Type B pancreatic cell (in vitro differentiated cells): Measurements from ENCODE around the gene CCRL2. TPM values are rescaled to one million over a fixed set of nuclear protein-coding genes. Genes with fewer than 3 reads are reported as not detected.
A peak's percentile ranks its signal among the peaks of the same experiment; 100 is the strongest.

Source experiments
- DNase-seq: peaks from one replicate; pipeline ENCODE4 v3.0.0; 2021; ENCODE audit warnings: mixed read lengths; ENCODE audit not compliant: unreplicated experiment; ENCODE audit errors: extremely low spot score
- H3K27ac Mint-ChIP-seq: 2 replicates; pipeline ENCODE4 v1.8.0; 2021; ENCODE audit warnings: mild to moderate bottlenecking, mixed read lengths
- H3K27me3 Mint-ChIP-seq: 2 replicates; pipeline ENCODE4 v1.8.0; 2021; ENCODE audit warnings: mixed read lengths
- H3K36me3 Mint-ChIP-seq: 2 replicates; pipeline ENCODE4 v1.8.0; 2021; ENCODE audit warnings: mixed read lengths
- H3K4me1 Mint-ChIP-seq: one replicate; pipeline ENCODE4 v1.8.0; 2021; ENCODE audit warnings: mixed read lengths; ENCODE audit not compliant: unreplicated experiment
- H3K4me3 Mint-ChIP-seq: 2 replicates; pipeline ENCODE4 v1.8.0; 2021; ENCODE audit warnings: mild to moderate bottlenecking, mixed read lengths
- H3K9me3 Mint-ChIP-seq: 2 replicates; pipeline ENCODE4 v1.8.0; 2021; ENCODE audit warnings: mixed read lengths
- total RNA-seq: library from RNA; stranded (reverse); gene quantifications from 2 replicates; pipeline ENCODE4 v1.2.1, GENCODE V29; 2021; ENCODE audit warnings: low replicate concordance
- TF ChIP-seq, protein P1 (sequence below): fragments of 200-600 bp; sonication (generic); conservative IDR thresholded peaks from 2 replicates; pipeline ENCODE4 v1.5.0; 2021; ENCODE audit warnings: antibody characterized with exemption, mild to moderate bottlenecking

The CCRL2 gene
- total RNA-seq, 1 donor from 2014 or later = 0.34 TPM

DNA sequence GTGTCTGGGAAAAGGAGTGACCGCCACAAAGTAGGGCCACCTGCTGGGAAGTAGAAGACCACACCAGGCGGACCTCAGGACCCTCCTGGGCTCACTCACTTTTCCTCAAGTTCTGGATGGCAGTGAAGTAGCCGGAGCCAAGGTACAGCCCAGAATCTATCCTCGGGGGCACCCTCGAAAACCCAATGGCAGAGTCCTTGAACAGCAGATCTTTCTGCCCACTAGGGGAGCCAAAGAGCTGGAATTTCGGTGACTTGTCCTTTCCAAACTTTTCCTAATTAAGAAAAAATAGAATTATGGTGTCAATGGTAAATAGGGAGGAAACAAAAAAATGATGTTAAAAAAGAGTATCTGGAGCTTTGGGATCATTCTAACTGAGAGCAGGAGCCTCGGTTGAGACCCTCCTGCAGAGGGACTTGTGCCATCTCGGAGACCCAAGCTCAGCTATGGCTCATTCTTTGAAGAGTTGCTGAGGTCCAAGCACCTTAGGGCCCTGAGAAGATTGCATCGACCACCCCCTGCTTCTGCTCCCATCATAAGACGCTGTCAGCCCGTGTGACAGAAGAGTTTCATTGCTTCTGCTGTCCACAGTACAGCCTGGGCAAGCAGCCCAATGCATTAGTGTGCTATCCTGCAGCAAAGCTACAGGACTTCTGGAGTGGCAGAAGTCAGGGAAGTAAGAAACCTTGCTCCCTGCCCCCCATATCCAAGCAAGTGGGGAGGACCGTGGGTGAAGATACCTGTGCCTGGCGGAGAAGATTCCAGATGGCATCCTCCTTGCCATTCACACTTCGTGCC, 42.9 kb downstream of the CCRL2 start:
- peaks cover 19% of the 10 kb centered on the region for H3K27me3 Mint-ChIP-seq
- no peak for DNase-seq
- H3K27ac Mint-ChIP-seq = no peak overlapping the region

DNA sequence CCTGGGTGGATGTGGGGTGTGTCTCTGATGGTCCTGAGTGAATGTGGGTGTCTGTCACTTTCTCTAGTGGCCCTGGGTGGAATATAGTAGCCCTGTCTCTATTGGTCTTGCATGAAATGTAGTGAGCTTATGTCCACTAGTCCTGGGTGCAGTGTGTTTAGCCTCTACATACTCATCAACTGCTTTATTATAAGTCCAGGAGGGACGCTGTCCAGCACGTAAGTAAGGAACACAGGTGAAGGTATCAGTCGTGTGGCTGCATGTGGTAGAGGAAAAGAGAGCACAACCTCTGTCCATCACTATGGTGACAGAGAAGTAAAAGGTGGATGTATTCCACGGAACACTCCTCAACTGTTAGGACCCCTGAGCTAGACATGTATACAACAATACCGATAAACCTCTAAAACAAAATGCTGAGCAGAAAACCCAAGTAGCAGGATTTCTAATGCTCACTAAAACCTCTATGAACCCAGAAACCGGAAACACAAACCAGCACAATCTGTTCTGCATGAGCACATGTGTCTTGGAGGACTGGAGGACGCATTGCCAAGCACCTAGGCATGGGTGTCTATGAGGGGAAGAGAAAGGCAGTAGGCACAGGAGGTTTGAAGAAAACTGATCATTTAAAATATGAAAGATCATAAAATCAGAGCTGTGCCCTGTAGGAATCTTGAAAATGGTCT, 46.6 kb downstream of the CCRL2 start:
- Mint-ChIP-seq H3K9me3 (no peaks in the 10 kb centered on the region), H3K27ac (no peak overlapping the region), H3K27me3 (peaks cover 23% of the 10 kb centered on the region), H3K36me3 (no peaks in the 10 kb centered on the region), H3K4me1 (no peaks in the 10 kb centered on the region), H3K4me3 (no peak overlapping the region)
- TF ChIP-seq, protein P1, sequence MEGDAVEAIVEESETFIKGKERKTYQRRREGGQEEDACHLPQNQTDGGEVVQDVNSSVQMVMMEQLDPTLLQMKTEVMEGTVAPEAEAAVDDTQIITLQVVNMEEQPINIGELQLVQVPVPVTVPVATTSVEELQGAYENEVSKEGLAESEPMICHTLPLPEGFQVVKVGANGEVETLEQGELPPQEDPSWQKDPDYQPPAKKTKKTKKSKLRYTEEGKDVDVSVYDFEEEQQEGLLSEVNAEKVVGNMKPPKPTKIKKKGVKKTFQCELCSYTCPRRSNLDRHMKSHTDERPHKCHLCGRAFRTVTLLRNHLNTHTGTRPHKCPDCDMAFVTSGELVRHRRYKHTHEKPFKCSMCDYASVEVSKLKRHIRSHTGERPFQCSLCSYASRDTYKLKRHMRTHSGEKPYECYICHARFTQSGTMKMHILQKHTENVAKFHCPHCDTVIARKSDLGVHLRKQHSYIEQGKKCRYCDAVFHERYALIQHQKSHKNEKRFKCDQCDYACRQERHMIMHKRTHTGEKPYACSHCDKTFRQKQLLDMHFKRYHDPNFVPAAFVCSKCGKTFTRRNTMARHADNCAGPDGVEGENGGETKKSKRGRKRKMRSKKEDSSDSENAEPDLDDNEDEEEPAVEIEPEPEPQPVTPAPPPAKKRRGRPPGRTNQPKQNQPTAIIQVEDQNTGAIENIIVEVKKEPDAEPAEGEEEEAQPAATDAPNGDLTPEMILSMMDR = no peak
- DNase-seq = no peak

More for the DNA sequence above, 42.9 kb downstream of the CCRL2 start:
- Mint-ChIP-seq H3K4me3 (no peak overlapping the region), H3K4me1 (no peaks in the 10 kb centered on the region), H3K36me3 (no peaks in the 10 kb centered on the region), H3K9me3 (no peaks in the 10 kb centered on the region)
- TF ChIP-seq, protein P1 = peak; percentile 76

DNA sequence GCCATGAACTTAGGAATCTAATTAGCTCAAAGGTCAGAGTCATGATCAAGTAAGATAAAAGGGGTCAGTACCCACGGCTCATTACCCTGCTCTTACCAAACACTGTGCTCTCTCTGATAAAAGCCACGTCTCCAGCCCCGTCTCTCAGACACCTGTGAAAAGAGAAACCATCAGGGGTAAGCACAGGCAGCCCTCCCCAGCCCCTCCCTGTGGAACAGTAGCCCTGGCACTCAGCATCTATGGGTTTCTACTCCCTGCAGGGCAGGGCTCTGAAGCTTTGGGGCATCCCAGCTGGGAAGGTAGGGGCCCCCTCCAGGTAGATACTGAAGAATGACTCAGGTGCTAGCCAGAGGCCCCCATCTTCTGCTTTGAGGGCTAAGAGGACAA, 47.1 kb downstream of the CCRL2 start:
- TF ChIP-seq, protein P1 = no peak
- no peaks in the 10 kb centered on the region for H3K36me3 Mint-ChIP-seq
- no peak overlapping the region for H3K4me3 Mint-ChIP-seq
- no peak overlapping the region for H3K27ac Mint-ChIP-seq
- DNase-seq = no peak
- H3K4me1 Mint-ChIP-seq = no peaks in the 10 kb centered on the region
- peaks cover 23% of the 10 kb centered on the region for H3K27me3 Mint-ChIP-seq
- H3K9me3 Mint-ChIP-seq = no peaks in the 10 kb centered on the region

DNA sequence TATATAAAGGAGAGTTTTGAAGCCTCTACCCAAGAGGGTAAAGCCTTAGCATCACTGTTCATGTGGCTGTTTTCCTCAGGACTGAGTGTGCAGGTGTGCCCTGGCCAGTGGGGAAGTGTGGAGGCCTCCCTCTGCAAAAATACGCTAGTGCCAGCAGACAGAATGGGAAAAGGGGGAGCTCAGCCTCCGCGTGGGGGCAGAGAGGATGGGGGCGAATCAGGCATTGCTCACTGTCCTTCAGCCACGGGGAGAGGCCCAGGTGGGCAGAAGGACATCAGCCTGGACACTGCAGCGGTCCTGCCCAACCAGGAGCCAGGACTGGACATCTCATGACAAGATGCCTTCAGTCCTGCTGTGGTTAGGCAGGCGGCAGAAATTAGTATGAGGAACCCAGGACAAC, 47.5 kb downstream of the CCRL2 start:
- Mint-ChIP-seq H3K27ac (no peak overlapping the region), H3K9me3 (no peaks in the 10 kb centered on the region), H3K36me3 (no peaks in the 10 kb centered on the region), H3K4me1 (no peaks in the 10 kb centered on the region), H3K4me3 (no peak overlapping the region), H3K27me3 (peaks cover 27% of the 10 kb centered on the region)
- TF ChIP-seq, protein P1 = no peak
- DNase-seq = no peak

DNA sequence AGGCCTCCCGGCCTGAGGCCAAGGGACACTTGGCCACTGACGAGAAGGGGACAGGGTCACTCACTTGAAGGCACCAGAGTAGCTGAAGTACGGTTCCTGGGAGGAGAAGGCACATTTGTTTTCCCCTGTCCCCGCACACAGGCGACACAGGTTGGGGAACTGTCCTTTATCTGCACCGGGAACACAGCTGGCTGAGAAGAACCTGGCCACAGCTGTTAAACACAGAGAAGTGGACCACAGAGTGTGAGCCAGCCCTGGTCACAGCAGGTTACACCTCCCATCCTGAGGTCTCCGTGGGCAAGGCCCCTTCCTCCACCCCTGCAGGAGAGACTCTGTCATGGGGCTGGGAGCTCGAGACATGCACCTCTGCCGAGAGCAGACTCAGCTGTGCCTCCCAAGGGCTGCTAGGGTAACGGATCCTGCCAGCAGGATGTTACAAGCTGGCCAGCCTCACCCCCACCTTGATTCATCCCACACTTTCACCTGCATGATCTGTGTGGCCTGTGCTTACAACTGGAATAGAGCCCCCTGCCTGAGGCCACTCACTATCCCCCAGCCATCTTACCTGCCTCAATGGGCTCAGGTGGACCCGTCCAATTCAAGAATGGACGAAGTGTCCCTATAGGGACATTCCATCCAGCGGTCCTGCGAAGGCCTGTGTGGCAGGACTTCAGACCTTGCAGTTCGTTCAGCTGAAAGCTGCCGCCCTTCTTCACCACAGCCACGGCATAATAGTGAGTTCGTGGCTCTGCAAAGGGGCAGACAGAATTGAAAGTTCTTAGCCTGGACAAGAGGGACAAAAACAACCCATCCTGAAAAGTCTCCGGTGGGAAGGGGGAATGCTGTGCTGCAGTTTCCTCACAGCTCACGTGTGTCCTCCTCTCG, 48.4 kb downstream of the CCRL2 start:
- H3K4me1 Mint-ChIP-seq = no peaks in the 10 kb centered on the region
- H3K27ac Mint-ChIP-seq = no peak overlapping the region
- TF ChIP-seq, protein P1 = no peak
- H3K27me3 Mint-ChIP-seq = peaks cover 36% of the 10 kb centered on the region
- H3K4me3 Mint-ChIP-seq = no peak overlapping the region
- no peak for DNase-seq
- H3K36me3 Mint-ChIP-seq = no peaks in the 10 kb centered on the region
- H3K9me3 Mint-ChIP-seq = no peaks in the 10 kb centered on the region
